Measurements from ENCODE around the gene LCN15. TPM values are rescaled to one million over a fixed set of nuclear protein-coding genes. Genes with fewer than 3 reads are reported as not detected.
"Not testable (repeated sequence)": the region's sequence is repeated elsewhere in the genome, so short reads cannot be mapped to it uniquely, and the experiment has no call there.

Gene LCN15
- total and polyA plus RNA-seq, 10 of the 15 experiments (the other 5 are each of a cell fraction or from before 2014, with no cell fraction given): 0.37 to 0.50 TPM; not detected in 8

GRCh38 chr9:136761545-136761981 lies 2.8 kb downstream of the LCN15 start (continued):
- TF ChIP-seq NR2C2 (IDR thresholded peaks at IDR 0.05; ENCODE audit: borderline replicate concordance, control insufficient read depth, insufficient read length, low read depth) (no peak), IKZF1 (conservative IDR thresholded peaks at IDR 0.05) (no peak)

- H3K4me1 ChIP-seq (ENCODE audit: control insufficient read depth, insufficient read depth, low read length); H3K9ac ChIP-seq (ENCODE audit: control insufficient read depth, insufficient read depth, low read length); H3K36me3 ChIP-seq (ENCODE audit: control insufficient read depth in 2 of 2, insufficient read depth in 2 of 2, low read length in 1 of 2); H3K4me2 ChIP-seq (ENCODE audit: control insufficient read depth, insufficient read depth); H3K9me3 ChIP-seq (replicated peaks; ENCODE audit: control insufficient read depth, insufficient read depth, low read length); H3K4me3 ChIP-seq; H3K27me3 ChIP-seq (replicated peaks in 1 of 2; ENCODE audit: control insufficient read depth in 2 of 2, insufficient read depth in 2 of 2, low read length in 1 of 2); RAD21 ChIA-PET (ENCODE audit: unreplicated experiment); H3K27ac ChIP-seq (ENCODE audit: control insufficient read depth, insufficient read depth); SMC1A ChIA-PET (ENCODE audit: uncharacterized antibody, unreplicated experiment); H4K20me1 ChIP-seq (ENCODE audit: control insufficient read depth, insufficient read depth); H3K79me2 ChIP-seq (ENCODE audit: control insufficient read depth, insufficient read depth, low read length); BruUV-seq (replicated peaks); H2AFZ ChIP-seq (ENCODE audit: control insufficient read depth, low read depth, low read length); intact Hi-C loops (cut with micrococcal nuclease; ENCODE audit: unreplicated experiment); in situ Hi-C loops (cut with MboI); DNase-seq (ENCODE audit: low read depth, low spot score): not testable (repeated sequence)
- ChIA-PET CTCF (interaction anchor here (0.7 to 2.8 kb wide), 6 partner anchors 17 to 46 kb away, joined by 3 to 16 read pairs (median 3); no protein-coding TSS in a partner anchor), POLR2A (interaction anchor here (0.6 to 1.4 kb wide), 2 partner anchors 17 to 357 kb away, joined by 3 to 5 read pairs; no protein-coding TSS in a partner anchor)
- TF ChIP-seq RAD21 (IDR thresholded peaks at IDR 0.05; ENCODE audit: insufficient read depth, low read depth, low read length) (peak; percentile 36; the same call in 1 of the 2 replicates), CTCF (IDR thresholded peaks at IDR 0.05 in 2 of 3, conservative IDR thresholded peaks at IDR 0.05 in 1 of 3; ENCODE audit: control insufficient read depth in 2 of 3, extremely low read depth in 1 of 3, insufficient read depth in 1 of 3, low read depth in 3 of 3, low read length in 3 of 3) (peak; percentile 56 to 78 (median 63))
- ATAC-seq (peak; percentile 60), FAIRE-seq (peak; percentile 7)
- WGBS (ENCODE audit: insufficient coverage, insufficient replicate concordance, low lambda C conversion rate, missing lambda C conversion rate): 21% methylated on average over 19 of the region's 22 CpGs
Observed at GRCh38 chr9:136760834-136761544, 3.3 kb downstream of the LCN15 start.
